Measurements from ENCODE around the gene DGKQ. TPM values are rescaled to one million over a fixed set of nuclear protein-coding genes. Genes with fewer than 3 reads are reported as not detected.
"Not testable (repeated sequence)": the region's sequence is repeated elsewhere in the genome, so short reads cannot be mapped to it uniquely, and the experiment has no call there.

The DGKQ gene
- total RNA-seq, 1 donor from 2014 or later, result 15.0 TPM

- no peak for TF ChIP-seq CTCF (conservative IDR thresholded peaks at IDR 0.05)
- peaks cover 7% of the 10 kb centered on the region for H3K4me1 Mint-ChIP-seq
- no peak overlapping the region for H3K27ac Mint-ChIP-seq (ENCODE audit: unreplicated experiment)
- peaks cover 20% of the 10 kb centered on the region for H3K27me3 Mint-ChIP-seq (ENCODE audit: low read depth)
- no peaks in the 10 kb centered on the region for H3K36me3 Mint-ChIP-seq (ENCODE audit: low read depth)
- H3K9me3 Mint-ChIP-seq, result no peaks in the 10 kb centered on the region
- DNase-seq (ENCODE audit: low read depth, low spot score), result no peak
- H3K4me3 Mint-ChIP-seq, result no peak overlapping the region
These were observed 27.9 kb downstream of the DGKQ start for GRCh38 chr4:945274-946102.

GRCh38 chr4:939508-939907, 33.9 kb downstream of the DGKQ start:
- H3K27ac Mint-ChIP-seq (ENCODE audit: unreplicated experiment); H3K36me3 Mint-ChIP-seq (ENCODE audit: low read depth); H3K27me3 Mint-ChIP-seq (ENCODE audit: low read depth); DNase-seq (ENCODE audit: low read depth, low spot score); H3K4me1 Mint-ChIP-seq; H3K4me3 Mint-ChIP-seq; H3K9me3 Mint-ChIP-seq: not testable (repeated sequence)

GRCh38 chr4:932713-933070, 40.7 kb downstream of the DGKQ start:
- no peak for DNase-seq (ENCODE audit: low read depth, low spot score)
- Mint-ChIP-seq H3K9me3 (no peaks in the 10 kb centered on the region), H3K4me1 (peaks cover 25% of the 10 kb centered on the region), H3K36me3 (ENCODE audit: low read depth) (no peaks in the 10 kb centered on the region), H3K27me3 (ENCODE audit: low read depth) (no peaks in the 10 kb centered on the region), H3K4me3 (peak overlapping the region; percentile 96), H3K27ac (ENCODE audit: unreplicated experiment) (peak overlapping the region; percentile 85)
- peak; percentile 9 for TF ChIP-seq CTCF (conservative IDR thresholded peaks at IDR 0.05)

GRCh38 chr4:931960-932712, 41.2 kb downstream of the DGKQ start, which contains the start of the genes GAK and TMEM175:
Gene GAK, minus strand, starts transcription at chr4:932316. Its CDS starts 129 bp downstream, at chr4:932187.
Gene TMEM175, plus strand, starts transcription at chr4:932460. Its CDS starts 15,280 bp downstream, at chr4:947740.
- peak; percentile 8 for TF ChIP-seq CTCF (conservative IDR thresholded peaks at IDR 0.05)
- Mint-ChIP-seq H3K27ac (ENCODE audit: unreplicated experiment) (peak within 1 kb of the TSS; percentile 87), H3K36me3 (ENCODE audit: low read depth) (no peaks in the 10 kb centered on the region), H3K4me3 (peak within 1 kb of the TSS; percentile 96), H3K9me3 (no peaks in the 10 kb centered on the region), H3K27me3 (ENCODE audit: low read depth) (no peaks in the 10 kb centered on the region), H3K4me1 (peaks cover 25% of the 10 kb centered on the region)
- peak; percentile 94 for DNase-seq (ENCODE audit: low read depth, low spot score)

- Mint-ChIP-seq H3K27ac (ENCODE audit: unreplicated experiment) (peak overlapping the region; percentile 87), H3K36me3 (ENCODE audit: low read depth) (no peaks in the 10 kb centered on the region), H3K27me3 (ENCODE audit: low read depth) (no peaks in the 10 kb centered on the region), H3K4me1 (peaks cover 26% of the 10 kb centered on the region), H3K9me3 (no peaks in the 10 kb centered on the region), H3K4me3 (peak overlapping the region; percentile 96)
- DNase-seq (ENCODE audit: low read depth, low spot score), result no peak
- no peak for TF ChIP-seq CTCF (conservative IDR thresholded peaks at IDR 0.05)
These were observed 42.0 kb downstream of the DGKQ start for GRCh38 chr4:931194-931959.
